Chondrocyte (in vitro differentiated cells): ENCODE data around the gene IL36B. TPM values are rescaled to one million over a fixed set of nuclear protein-coding genes. Genes with fewer than 3 reads are reported as not detected.

Experiments used
- DNase-seq: peaks from one replicate; pipeline ENCODE4 v3.0.0; 2021; ENCODE audit warnings: mixed read lengths, low spot score
- H3K27ac Mint-ChIP-seq: one replicate; pipeline ENCODE4 v1.8.0; 2021; ENCODE audit warnings: mild to moderate bottlenecking, moderate library complexity, mixed read lengths; ENCODE audit not compliant: unreplicated experiment
- H3K27me3 Mint-ChIP-seq: 2 replicates; pipeline ENCODE4 v1.8.0; 2021; ENCODE audit warnings: low read depth, mixed read lengths
- H3K36me3 Mint-ChIP-seq: 2 replicates; pipeline ENCODE4 v1.8.0; 2021; ENCODE audit warnings: low read depth, mixed read lengths
- H3K4me1 Mint-ChIP-seq: 2 replicates; pipeline ENCODE4 v1.8.0; 2021; ENCODE audit warnings: low read depth, mild to moderate bottlenecking, mixed read lengths
- H3K4me3 Mint-ChIP-seq: one replicate; pipeline ENCODE4 v1.8.0; 2021; ENCODE audit warnings: mild to moderate bottlenecking, moderate library complexity, mixed read lengths; ENCODE audit not compliant: unreplicated experiment
- H3K9me3 Mint-ChIP-seq: 2 replicates; pipeline ENCODE4 v1.8.0; 2021; ENCODE audit warnings: low read depth, mixed read lengths
- total RNA-seq: library from RNA; stranded (reverse); gene quantifications from 3 replicates; pipeline ENCODE4 v1.2.1, GENCODE V29; 2021
- TF ChIP-seq, protein P1 (sequence below): fragments of 200-600 bp; sonication (generic); IDR thresholded peaks from 2 replicates; pipeline ENCODE4 v1.5.0; 2021; ENCODE audit warnings: antibody characterized with exemption, mild to moderate bottlenecking, moderate library complexity

The IL36B gene
- total RNA-seq, 1 donor from 2014 or later = not detected

DNA sequence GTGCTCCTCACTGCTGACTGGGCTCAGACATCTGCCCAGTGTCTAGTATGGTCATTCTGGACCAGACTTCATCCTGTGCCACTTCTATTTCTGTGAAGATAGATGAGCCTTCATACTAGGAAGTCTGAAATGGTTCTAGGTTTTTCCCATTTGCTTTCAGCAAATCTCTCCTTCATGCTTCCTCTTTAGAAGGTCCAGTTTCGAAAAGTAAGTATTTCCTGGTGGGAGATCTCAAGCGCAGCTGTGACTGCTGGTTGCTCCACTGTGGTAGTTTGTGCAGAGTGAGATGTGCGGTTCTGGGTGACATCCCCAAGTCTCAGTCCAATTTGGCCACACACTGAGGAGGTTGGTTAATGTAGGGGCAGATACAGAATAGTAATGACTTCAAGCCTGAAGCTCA is 14.4 kb downstream of the IL36B start:
- Mint-ChIP-seq H3K36me3 (no peaks in the 10 kb centered on the region), H3K9me3 (peaks cover 5% of the 10 kb centered on the region), H3K4me1 (no peaks in the 10 kb centered on the region), H3K4me3 (no peak overlapping the region), H3K27me3 (peaks cover 48% of the 10 kb centered on the region), H3K27ac (no peak overlapping the region)
- TF ChIP-seq, protein P1, sequence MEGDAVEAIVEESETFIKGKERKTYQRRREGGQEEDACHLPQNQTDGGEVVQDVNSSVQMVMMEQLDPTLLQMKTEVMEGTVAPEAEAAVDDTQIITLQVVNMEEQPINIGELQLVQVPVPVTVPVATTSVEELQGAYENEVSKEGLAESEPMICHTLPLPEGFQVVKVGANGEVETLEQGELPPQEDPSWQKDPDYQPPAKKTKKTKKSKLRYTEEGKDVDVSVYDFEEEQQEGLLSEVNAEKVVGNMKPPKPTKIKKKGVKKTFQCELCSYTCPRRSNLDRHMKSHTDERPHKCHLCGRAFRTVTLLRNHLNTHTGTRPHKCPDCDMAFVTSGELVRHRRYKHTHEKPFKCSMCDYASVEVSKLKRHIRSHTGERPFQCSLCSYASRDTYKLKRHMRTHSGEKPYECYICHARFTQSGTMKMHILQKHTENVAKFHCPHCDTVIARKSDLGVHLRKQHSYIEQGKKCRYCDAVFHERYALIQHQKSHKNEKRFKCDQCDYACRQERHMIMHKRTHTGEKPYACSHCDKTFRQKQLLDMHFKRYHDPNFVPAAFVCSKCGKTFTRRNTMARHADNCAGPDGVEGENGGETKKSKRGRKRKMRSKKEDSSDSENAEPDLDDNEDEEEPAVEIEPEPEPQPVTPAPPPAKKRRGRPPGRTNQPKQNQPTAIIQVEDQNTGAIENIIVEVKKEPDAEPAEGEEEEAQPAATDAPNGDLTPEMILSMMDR = no peak
- DNase-seq = no peak

DNA sequence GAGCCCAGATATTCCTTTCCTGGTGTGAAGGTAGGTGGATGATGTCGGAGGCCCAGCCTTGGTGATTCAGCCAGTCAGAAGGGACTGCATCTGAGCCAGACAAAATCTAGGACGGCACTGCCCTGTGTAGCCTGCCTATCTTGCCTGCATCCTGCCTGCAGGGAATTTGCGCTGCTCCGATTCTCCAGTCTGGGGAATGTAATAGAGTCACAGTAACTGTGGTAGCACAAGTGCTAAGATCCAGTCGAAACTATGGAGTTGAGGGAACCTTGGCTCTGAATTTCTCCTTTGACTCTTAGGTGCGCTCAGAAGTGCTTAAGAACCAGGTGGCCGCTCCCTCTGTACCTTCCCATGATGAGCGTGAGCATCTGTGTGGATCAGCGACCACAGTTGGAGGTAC is 15.9 kb downstream of the IL36B start:
- H3K4me3 Mint-ChIP-seq = no peak overlapping the region
- TF ChIP-seq, protein P1 = no peak
- H3K4me1 Mint-ChIP-seq = no peaks in the 10 kb centered on the region
- DNase-seq = no peak
- no peaks in the 10 kb centered on the region for H3K9me3 Mint-ChIP-seq
- H3K36me3 Mint-ChIP-seq = no peaks in the 10 kb centered on the region
- H3K27ac Mint-ChIP-seq = no peak overlapping the region
- peaks cover 50% of the 10 kb centered on the region for H3K27me3 Mint-ChIP-seq

DNA sequence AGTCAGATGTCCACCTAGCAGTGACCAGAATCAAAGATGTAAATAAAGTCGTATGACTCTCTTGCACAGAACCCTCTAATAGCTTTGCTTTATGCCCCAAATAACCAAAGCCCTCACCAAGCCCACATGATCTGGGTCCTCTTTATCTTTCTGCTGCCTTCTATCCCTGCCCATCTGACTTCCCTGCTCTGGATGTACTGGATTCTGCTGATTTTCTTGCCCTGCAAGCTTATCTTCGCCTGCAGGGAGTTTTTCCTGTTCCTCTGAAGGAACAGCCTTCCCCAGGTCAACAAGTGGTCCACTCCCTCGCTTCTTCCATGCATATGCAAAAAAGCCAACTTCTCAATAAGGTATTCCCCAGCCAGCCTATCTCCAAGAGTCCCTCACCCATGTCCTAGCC is 18.7 kb downstream of the IL36B start:
- H3K27ac Mint-ChIP-seq = no peak overlapping the region
- H3K4me1 Mint-ChIP-seq = no peaks in the 10 kb centered on the region
- peaks cover 58% of the 10 kb centered on the region for H3K27me3 Mint-ChIP-seq
- no peak for DNase-seq
- TF ChIP-seq, protein P1 = no peak
- no peaks in the 10 kb centered on the region for H3K9me3 Mint-ChIP-seq
- H3K4me3 Mint-ChIP-seq = no peak overlapping the region
- no peaks in the 10 kb centered on the region for H3K36me3 Mint-ChIP-seq

DNA sequence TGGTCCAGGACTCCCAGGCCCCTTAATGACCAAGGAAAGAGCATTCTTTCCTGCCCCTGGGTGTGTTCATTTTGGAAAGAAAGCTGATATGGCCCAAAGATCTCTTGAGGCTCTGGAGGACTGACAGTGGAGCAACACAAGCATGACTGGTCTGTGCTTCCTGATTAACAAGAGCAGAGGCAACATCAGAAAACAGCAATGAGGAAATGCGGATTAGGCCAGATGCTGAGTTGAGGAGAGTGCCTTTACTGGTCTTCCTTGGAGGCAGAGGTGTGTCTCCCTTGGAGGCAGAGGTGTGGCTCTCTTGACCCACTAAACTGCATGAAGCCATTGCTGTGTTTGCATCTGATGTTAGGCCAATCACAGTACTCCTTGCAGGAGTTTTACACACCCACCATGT is 19.9 kb downstream of the IL36B start:
- TF ChIP-seq, protein P1 = no peak
- peaks cover 55% of the 10 kb centered on the region for H3K27me3 Mint-ChIP-seq
- no peaks in the 10 kb centered on the region for H3K36me3 Mint-ChIP-seq
- H3K4me1 Mint-ChIP-seq = no peaks in the 10 kb centered on the region
- DNase-seq = no peak
- H3K9me3 Mint-ChIP-seq = no peaks in the 10 kb centered on the region
- no peak overlapping the region for H3K27ac Mint-ChIP-seq
- no peak overlapping the region for H3K4me3 Mint-ChIP-seq

DNA sequence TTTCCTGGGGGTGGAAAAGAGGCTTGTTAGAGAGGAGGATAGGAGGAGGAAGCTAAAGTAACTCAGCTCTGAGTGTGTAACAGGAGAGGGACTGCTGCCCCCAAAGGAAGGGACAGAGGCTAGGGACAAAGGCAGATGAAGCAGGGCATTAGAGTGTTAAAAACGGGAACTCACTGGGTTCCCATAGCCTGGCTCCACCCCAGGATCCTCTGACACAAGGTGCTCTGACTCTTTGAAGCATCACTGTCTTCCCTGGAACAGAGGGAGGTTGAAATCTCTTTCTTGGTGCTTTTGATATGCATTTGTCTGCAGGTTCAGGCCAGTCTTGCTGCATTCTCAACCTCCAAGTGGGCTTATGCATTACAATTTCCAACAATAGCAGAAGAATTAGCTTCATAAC is 24.6 kb downstream of the IL36B start:
- Mint-ChIP-seq H3K27me3 (peaks cover 75% of the 10 kb centered on the region), H3K4me3 (no peak overlapping the region), H3K36me3 (no peaks in the 10 kb centered on the region), H3K27ac (no peak overlapping the region), H3K9me3 (no peaks in the 10 kb centered on the region), H3K4me1 (no peaks in the 10 kb centered on the region)
- TF ChIP-seq, protein P1 = no peak
- DNase-seq = no peak
